Pancreas (tissue), 10 donors: ENCODE measurements around the gene FGFR4. TPM values are rescaled to one million over a fixed set of nuclear protein-coding genes. Genes with fewer than 3 reads are reported as not detected.

Source experiments
- ATAC-seq, 4 donors: fragments of 200-7000 bp; cut with Tn5 transposase; one replicate each; pipeline versions ENCODE4 v1.8.0 to v1.9.1; 2020; ENCODE audit warnings: mild to moderate bottlenecking in 4 of 4, moderate library complexity in 4 of 4
- DNase-seq, 6 donors: peaks; one replicate each; pipeline ENCODE4 v3.0.0-alpha.2; 2020
- FAIRE-seq: peaks from 2 replicates; lab custom pipeline; 2012; peaks lifted over from hg19 to GRCh38; lab: Jason Lieb, UNC
- H3K27ac ChIP-seq, 4 donors: fragments of 200-600 bp; sonication (generic); 1 replicate in 3 of 4; 2 replicates in 1 of 4; pipeline versions ENCODE4 v1.5.0 to v1.8.0; 2020
- H3K27me3 ChIP-seq, 4 donors: fragments of 200-600 bp; one replicate each; pipeline ENCODE4 v1.8.0; 2021
- H3K36me3 ChIP-seq, 3 donors: fragments of 200-600 bp; sonication (generic) in 1 of 3; one replicate each; pipeline versions ENCODE4 v1.5.0 to v1.8.0; 2020 to 2021
- H3K4me1 ChIP-seq, 3 donors: fragments of 200-600 bp; one replicate each; pipeline ENCODE4 v1.8.0; 2021
- H3K4me3 ChIP-seq, 4 donors: fragments of 200-600 bp; sonication (generic) in 2 of 4; one replicate each; pipeline versions ENCODE4 v1.5.0 to v1.8.0; 2020 to 2021
- H3K9me3 ChIP-seq, 4 donors: fragments of 200-600 bp; one replicate each; pipeline ENCODE4 v1.8.0; 2021
- CTCF ChIP-seq, 4 donors: fragments of 200-600 bp; sonication (generic) in 3 of 4; IDR thresholded peaks; one replicate each; pipeline versions ENCODE4 v1.5.0 to v1.8.0; 2021; ENCODE audit warnings: antibody characterized with exemption in 4 of 4
- WGBS, 2 donors: extraction: QIAGEN DNeasy Blood & Tissue Kit; methylation state at CpG; one replicate each; pipeline ENCODE4 v1.1.7; 2013; 5-methylcytosine and 5-hydroxymethylcytosine counted together
- intact Hi-C, 3 donors: fragments of 100-400 bp; cut with DNase I; formaldehyde crosslinking; loops; one replicate each; pipeline versions ENCODE4 v1.11.1 to v1.14.2; 2022
- polyA plus RNA-seq, 2 donors: library from polyadenylated mRNA; stranded (reverse); fragments of 200-250 nt; gene quantifications; one replicate each; pipeline ENCODE4 v1.2.3, GENCODE V29; 2013
- total RNA-seq, 6 donors: library from RNA; stranded (reverse); fragmentation: NEBNext Ultra II Directional in 4 of 6; extraction: Animal tissue kit (Norgen Biotek cat#: 25700) in 4 of 6; gene quantifications; one replicate each; pipeline versions ENCODE4 v1.2.1 to v1.2.4, GENCODE V29; 2021 to 2023
- donor health status: healthy with polysubstance abuse.
- donor health status: DM: no; HTN: no; CAD: no; lungs with moderate emphysema.
- donor health status: DM: no; HTN: no; CAD: no.
- donor health status: control.
- donor health status: control.
- donor health status: Bipolar disorder and iron deficiency.
- donor health status: DM: yes; HTN: yes; CAD: no.
- donor health status: DM: no; HTN: no; CAD: no.
- donor health status: DM: no; HTN: no; CAD: no.
- donor health status: DM: yes; HTN: yes; CAD: no.

FGFR4 gene
- total and polyA plus RNA-seq, 8 donors, result 23.5 to 105 (median 32.7) TPM

- Histone ChIP-seq H3K4me1 (peaks cover 0 to 6% (median 6%) of the 10 kb centered on the region in 3 donors), H3K36me3 (peaks cover 0 to 20% (median 0%) of the 10 kb centered on the region in 3 donors), H3K27ac (no peak overlapping the region), H3K4me3 (no peak overlapping the region), H3K27me3 (no peaks in the 10 kb centered on the region), H3K9me3 (no peaks in the 10 kb centered on the region)
- ATAC-seq, result no peak
- FAIRE-seq, result no peak
- 79 to 81% methylated on average over 13 of the region's 13 CpGs for WGBS, 2 donors
- no peak for TF ChIP-seq CTCF (IDR thresholded peaks at IDR 0.05)
- no peak for DNase-seq
- intact Hi-C loops, result loop anchor here in 1 of 3 donors (10.0 kb wide), 1 partner anchor 426 kb away; no protein-coding TSS in a partner anchor
These were observed 4.1 kb downstream of the FGFR4 start for GRCh38 chr5:177090813-177091212.

- H3K27ac ChIP-seq, result no peak overlapping the region
- 62 to 80% methylated on average over 3 of the region's 3 CpGs for WGBS, 2 donors
- DNase-seq (no peak), FAIRE-seq (no peak), ATAC-seq (no peak)
- no peak for TF ChIP-seq CTCF (IDR thresholded peaks at IDR 0.05)
- H3K9me3 ChIP-seq, result no peaks in the 10 kb centered on the region
- H3K27me3 ChIP-seq, result no peaks in the 10 kb centered on the region
- peaks cover 0 to 20% (median 0%) of the 10 kb centered on the region in 3 donors for H3K36me3 ChIP-seq
- no peak overlapping the region for H3K4me3 ChIP-seq
- H3K4me1 ChIP-seq, result peaks cover 0 to 6% (median 6%) of the 10 kb centered on the region in 3 donors
- intact Hi-C loops, result loop anchor here in 1 of 3 donors (10.0 kb wide), 1 partner anchor 426 kb away; no protein-coding TSS in a partner anchor
These were observed 4.5 kb downstream of the FGFR4 start for GRCh38 chr5:177091232-177091631.

GRCh38 chr5:177092178-177093081, 5.7 kb downstream of the FGFR4 start:
- Histone ChIP-seq H3K9me3 (no peaks in the 10 kb centered on the region), H3K4me3 (no peak overlapping the region), H3K27me3 (no peaks in the 10 kb centered on the region), H3K36me3 (peaks cover 0 to 20% (median 0%) of the 10 kb centered on the region in 3 donors), H3K27ac (no peak overlapping the region), H3K4me1 (peaks cover 0 to 6% (median 6%) of the 10 kb centered on the region in 3 donors)
- no peak for ATAC-seq
- DNase-seq, result no peak
- FAIRE-seq, result no peak
- no peak for TF ChIP-seq CTCF (IDR thresholded peaks at IDR 0.05)
- intact Hi-C loops, result loop anchor here in 1 of 3 donors (10.0 kb wide), 1 partner anchor 428 kb away; no protein-coding TSS in a partner anchor
- 83 to 87% methylated on average over 32 of the region's 32 CpGs for WGBS, 2 donors

DNA sequence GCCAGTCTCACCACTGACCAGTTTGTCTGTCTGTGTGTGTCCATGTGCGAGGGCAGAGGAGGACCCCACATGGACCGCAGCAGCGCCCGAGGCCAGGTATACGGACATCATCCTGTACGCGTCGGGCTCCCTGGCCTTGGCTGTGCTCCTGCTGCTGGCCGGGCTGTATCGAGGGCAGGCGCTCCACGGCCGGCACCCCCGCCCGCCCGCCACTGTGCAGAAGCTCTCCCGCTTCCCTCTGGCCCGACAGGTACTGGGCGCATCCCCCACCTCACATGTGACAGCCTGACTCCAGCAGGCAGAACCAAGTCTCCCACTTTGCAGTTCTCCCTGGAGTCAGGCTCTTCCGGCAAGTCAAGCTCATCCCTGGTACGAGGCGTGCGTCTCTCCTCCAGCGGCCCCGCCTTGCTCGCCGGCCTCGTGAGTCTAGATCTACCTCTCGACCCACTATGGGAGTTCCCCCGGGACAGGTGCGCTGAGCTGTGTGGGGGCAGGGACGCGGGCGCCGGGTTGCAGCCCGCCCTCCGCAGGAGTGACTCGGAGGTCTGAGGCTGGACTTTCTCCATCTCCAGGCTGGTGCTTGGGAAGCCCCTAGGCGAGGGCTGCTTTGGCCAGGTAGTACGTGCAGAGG, 6.5 kb downstream of the FGFR4 start:
- no peak for TF ChIP-seq CTCF (IDR thresholded peaks at IDR 0.05)
- intact Hi-C loops, result loop anchor here in 1 of 3 donors (10.0 kb wide), 1 partner anchor 428 kb away; no protein-coding TSS in a partner anchor
- no peak overlapping the region for H3K4me3 ChIP-seq
- WGBS, 2 donors, result 90 to 94% methylated on average over 37 to 40 of the region's 40 CpGs
- peaks cover 0 to 6% (median 6%) of the 10 kb centered on the region in 3 donors for H3K4me1 ChIP-seq
- H3K27me3 ChIP-seq, result no peaks in the 10 kb centered on the region
- no peak for DNase-seq
- H3K9me3 ChIP-seq, result no peaks in the 10 kb centered on the region
- no peak for FAIRE-seq
- ATAC-seq, result no peak
- H3K27ac ChIP-seq, result peak overlapping the region in 2 of 4 donors; percentile 5 to 74
- H3K36me3 ChIP-seq, result peaks cover 0 to 20% (median 0%) of the 10 kb centered on the region in 3 donors
